ENCODE results near the gene SLC29A2.

DNA sequence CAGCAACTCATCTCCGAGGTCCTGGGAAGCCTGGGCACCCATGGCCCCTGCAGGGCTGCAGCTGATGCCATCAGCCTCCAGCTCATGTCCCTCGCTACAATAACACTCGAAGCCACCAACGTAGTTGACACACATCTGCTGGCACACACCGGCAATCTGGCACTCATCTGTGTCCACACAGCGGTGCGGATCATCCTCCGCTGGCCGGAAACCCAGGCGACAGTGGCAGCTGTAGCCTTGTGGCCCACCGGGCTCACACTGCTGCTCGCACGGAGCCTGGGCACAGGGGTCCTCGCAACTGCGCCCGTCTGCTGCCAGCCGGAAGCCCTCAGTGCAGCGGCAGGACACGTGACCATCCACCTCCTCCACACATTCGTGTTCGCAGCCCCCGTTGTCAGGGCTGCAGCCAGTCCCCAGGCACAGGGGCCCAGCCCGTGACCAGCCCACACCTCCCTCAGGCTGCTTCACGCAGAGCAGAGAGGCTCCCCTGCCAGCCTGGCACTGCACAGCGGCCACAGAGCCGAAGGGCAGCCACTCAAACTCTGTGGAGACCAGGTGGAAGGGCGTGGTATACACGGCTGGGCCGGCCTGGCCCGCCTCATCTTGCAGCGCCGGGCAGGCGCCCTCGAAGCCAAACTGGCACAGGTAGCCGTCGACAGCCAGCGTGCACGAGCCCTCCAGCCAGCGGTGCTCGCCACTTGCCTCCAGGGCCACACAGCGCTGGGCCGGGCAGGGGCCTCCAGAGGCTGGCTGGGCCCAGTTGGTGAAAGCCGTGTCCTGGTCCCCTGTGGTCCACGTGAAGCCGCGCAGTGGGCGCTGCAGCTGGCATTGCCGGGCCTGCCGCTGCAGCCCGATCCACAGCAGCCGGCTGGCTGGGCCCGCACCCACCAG is 55.4 kb downstream of the SLC29A2 start:
- TF ChIP-seq GATA3 (IDR thresholded peaks at IDR 0.05; ENCODE audit: low read depth, low read length) (no peak), GATA2 (IDR thresholded peaks at IDR 0.05; ENCODE audit: low read depth, low read length) (no peak)

Measured in SH-SY5Y (cell line).